Suprapubic skin (tissue), 4 donors: ENCODE measurements around the gene CROCC2. TPM values are rescaled to one million over a fixed set of nuclear protein-coding genes. Genes with fewer than 3 reads are reported as not detected.
A peak's percentile ranks its signal among the peaks of the same experiment; 100 is the strongest.

Source experiments
- DNase-seq, 2 donors: peaks; one replicate each; pipeline ENCODE4 v3.0.0-alpha.2; 2019; ENCODE audit warnings: low spot score in 2 of 2
- H3K27ac ChIP-seq: fragments of 200-600 bp; sonication (generic); one replicate; pipeline ENCODE4 v1.5.1; 2019
- H3K27me3 ChIP-seq: fragments of 200-600 bp; sonication (generic); one replicate; pipeline ENCODE4 v1.5.1; 2019
- H3K36me3 ChIP-seq: fragments of 200-600 bp; sonication (generic); one replicate; pipeline ENCODE4 v1.5.1; 2019
- H3K4me1 ChIP-seq: fragments of 200-600 bp; sonication (generic); one replicate; pipeline ENCODE4 v1.5.1; 2019
- H3K4me3 ChIP-seq: fragments of 200-600 bp; sonication (generic); one replicate; pipeline ENCODE4 v1.5.1; 2019; ENCODE audit warnings: mild to moderate bottlenecking
- H3K9me3 ChIP-seq: fragments of 200-600 bp; sonication (generic); one replicate; pipeline ENCODE4 v1.5.1; 2019
- EP300 ChIP-seq: sonication (generic); formaldehyde crosslinking; IDR thresholded peaks from one replicate; pipeline ENCODE4 v1.6.1; 2017; ENCODE audit warnings: antibody characterized with exemption
- POLR2A ChIP-seq, 2 donors: fragments of 450-650 bp; IDR thresholded peaks; one replicate each; pipeline ENCODE4 v1.6.1; 2017; ENCODE audit warnings: antibody characterized with exemption in 2 of 2, mild to moderate bottlenecking in 2 of 2, moderate library complexity in 2 of 2
- POLR2AphosphoS5 ChIP-seq, 3 donors: sonication (generic); formaldehyde crosslinking; IDR thresholded peaks; one replicate each; pipeline ENCODE4 v1.6.1; 2017; ENCODE audit warnings: antibody characterized with exemption in 3 of 3
- WGBS: methylation state at CpG from one replicate; pipeline ENCODE4 v1.1.5; 2018; 5-methylcytosine and 5-hydroxymethylcytosine counted together
- total RNA-seq, 4 donors: library from RNA; depleted of rRNA; stranded (reverse); fragments of >200 nt; gene quantifications; one replicate each; pipeline ENCODE4 v1.1.0, GENCODE V29; 2016
- TF ChIP-seq, protein P1 (sequence below), 2 donors: fragments of 200-600 bp in 1 of 2; fragments of 450-650 bp in 1 of 2; sonication (generic) in 1 of 2; IDR thresholded peaks; one replicate each; pipeline ENCODE4 v1.5.1; 2016 to 2019; ENCODE audit warnings: antibody characterized with exemption in 2 of 2, mild to moderate bottlenecking in 1 of 2, moderate library complexity in 1 of 2

The CROCC2 gene
- total RNA-seq, 4 donors from 2014 or later, result not detected

DNA sequence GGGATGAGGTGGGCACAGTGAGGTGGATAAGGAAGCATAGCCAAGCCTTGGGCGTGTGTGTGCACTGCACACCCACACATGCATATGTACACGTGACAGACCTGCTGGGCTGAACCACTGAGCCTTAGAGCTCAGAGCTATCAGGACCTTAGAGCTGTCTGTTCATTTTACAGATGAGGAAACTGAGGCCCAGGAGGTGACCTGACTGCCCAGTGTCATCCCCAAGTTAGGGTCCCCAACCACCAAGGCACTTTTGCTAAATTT is 84.1 kb downstream of the CROCC2 start:
- Histone ChIP-seq H3K9me3 (no peaks in the 10 kb centered on the region), H3K36me3 (no peaks in the 10 kb centered on the region), H3K27ac (no peak overlapping the region), H3K4me3 (no peak overlapping the region), H3K4me1 (peaks cover 56% of the 10 kb centered on the region), H3K27me3 (peaks cover 3% of the 10 kb centered on the region)
- DNase-seq, result no peak
- 75% methylated on average over 2 of the region's 2 CpGs for WGBS
- TF ChIP-seq POLR2A (IDR thresholded peaks at IDR 0.05), result no peak
- TF ChIP-seq EP300, result no peak
- TF ChIP-seq, protein P1, sequence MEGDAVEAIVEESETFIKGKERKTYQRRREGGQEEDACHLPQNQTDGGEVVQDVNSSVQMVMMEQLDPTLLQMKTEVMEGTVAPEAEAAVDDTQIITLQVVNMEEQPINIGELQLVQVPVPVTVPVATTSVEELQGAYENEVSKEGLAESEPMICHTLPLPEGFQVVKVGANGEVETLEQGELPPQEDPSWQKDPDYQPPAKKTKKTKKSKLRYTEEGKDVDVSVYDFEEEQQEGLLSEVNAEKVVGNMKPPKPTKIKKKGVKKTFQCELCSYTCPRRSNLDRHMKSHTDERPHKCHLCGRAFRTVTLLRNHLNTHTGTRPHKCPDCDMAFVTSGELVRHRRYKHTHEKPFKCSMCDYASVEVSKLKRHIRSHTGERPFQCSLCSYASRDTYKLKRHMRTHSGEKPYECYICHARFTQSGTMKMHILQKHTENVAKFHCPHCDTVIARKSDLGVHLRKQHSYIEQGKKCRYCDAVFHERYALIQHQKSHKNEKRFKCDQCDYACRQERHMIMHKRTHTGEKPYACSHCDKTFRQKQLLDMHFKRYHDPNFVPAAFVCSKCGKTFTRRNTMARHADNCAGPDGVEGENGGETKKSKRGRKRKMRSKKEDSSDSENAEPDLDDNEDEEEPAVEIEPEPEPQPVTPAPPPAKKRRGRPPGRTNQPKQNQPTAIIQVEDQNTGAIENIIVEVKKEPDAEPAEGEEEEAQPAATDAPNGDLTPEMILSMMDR (IDR thresholded peaks at IDR 0.05), result no peak
- no peak for TF ChIP-seq POLR2AphosphoS5 (IDR thresholded peaks at IDR 0.05)

DNA sequence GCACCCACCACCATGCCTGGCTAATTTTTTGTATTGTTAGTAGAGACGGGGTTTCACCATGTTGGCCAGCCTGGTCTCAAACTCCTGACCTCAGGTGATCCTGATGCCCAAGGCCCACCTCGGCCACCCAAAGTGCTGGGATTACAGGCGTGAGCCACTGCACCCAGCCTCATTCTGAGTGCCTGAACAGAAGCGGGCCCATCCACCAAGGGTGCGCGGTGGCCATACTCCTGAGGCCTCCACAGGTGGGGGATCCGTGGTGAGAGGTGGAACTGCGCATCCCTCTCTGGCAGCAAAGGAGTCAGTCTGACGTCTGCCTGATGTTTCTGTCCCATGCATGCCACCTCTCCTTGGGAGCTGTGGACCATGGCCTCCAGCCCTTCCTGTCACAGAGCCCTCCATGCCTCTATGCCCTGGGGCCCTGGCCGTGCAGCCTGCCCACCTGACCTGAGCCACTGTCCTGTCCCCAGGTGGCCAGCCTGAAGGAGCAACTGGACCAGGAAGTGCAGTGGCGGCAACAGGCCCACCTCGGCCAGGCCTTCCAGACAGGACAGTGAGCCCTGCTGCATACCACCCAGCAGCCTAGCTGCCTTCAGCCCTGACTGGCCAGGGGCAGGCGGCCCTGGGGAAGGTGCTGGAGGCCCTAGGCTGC is 84.7 kb downstream of the CROCC2 start:
- 90% methylated on average over 10 of the region's 13 CpGs for WGBS
- Histone ChIP-seq H3K9me3 (no peaks in the 10 kb centered on the region), H3K27ac (peak overlapping the region; percentile 74), H3K36me3 (no peaks in the 10 kb centered on the region), H3K27me3 (peaks cover 3% of the 10 kb centered on the region), H3K4me1 (peaks cover 61% of the 10 kb centered on the region), H3K4me3 (no peak overlapping the region)
- TF ChIP-seq, protein P1 (IDR thresholded peaks at IDR 0.05), result no peak
- no peak for TF ChIP-seq EP300
- TF ChIP-seq POLR2A (IDR thresholded peaks at IDR 0.05), result no peak
- TF ChIP-seq POLR2AphosphoS5 (IDR thresholded peaks at IDR 0.05), result no peak
- DNase-seq, result peak in 1 of 2 donors; percentile 65

DNA sequence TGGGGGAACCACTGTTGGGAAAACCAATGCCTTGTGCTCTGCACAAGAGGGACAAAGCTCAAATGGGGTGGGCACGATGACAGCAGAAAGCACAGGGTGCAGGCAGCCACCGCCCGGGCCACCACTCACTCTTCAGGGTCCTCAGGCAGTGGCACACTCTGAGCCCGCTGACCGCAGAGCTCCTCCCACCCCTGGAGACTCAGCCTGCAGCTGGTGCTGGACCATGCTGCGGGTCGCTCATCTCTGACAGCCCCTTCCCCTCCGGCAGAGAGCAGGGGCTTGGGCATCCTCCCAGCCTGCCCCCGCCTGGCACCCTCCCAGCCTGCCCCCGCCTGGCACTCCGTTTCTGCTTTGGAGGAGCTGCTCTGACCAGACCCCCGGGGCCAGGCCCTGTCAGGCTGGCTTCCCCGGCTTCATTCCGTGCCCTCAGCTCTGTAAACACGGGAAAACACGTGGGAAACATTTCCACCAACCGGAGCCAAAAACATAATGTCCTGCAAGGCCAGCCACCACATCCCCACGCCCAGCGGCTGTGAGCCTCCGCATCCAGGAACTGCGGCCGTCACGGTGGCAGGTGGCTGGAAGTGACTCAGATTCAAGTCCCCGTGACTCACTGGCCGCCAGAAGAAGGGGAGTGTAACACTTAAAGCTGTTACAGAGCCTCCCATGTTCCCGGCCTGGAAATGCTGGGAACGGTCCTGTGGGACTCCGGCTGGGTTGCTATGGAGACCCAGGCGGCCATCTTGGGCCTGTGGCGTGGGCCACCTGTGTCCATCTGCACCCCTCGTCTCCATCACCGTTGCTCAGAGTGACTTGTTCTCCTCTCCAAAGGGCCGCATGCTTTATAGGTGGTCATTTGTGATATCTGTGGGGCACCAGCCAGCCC is 85.5 kb downstream of the CROCC2 start:
- Histone ChIP-seq H3K27me3 (peaks cover 3% of the 10 kb centered on the region), H3K27ac (peak overlapping the region; percentile 74), H3K4me3 (no peak overlapping the region), H3K4me1 (peaks cover 62% of the 10 kb centered on the region), H3K36me3 (no peaks in the 10 kb centered on the region), H3K9me3 (no peaks in the 10 kb centered on the region)
- DNase-seq, result peak; percentile 96
- 61% methylated on average over 12 of the region's 33 CpGs for WGBS
- TF ChIP-seq EP300 (no peak), POLR2A (IDR thresholded peaks at IDR 0.05) (no peak), POLR2AphosphoS5 (IDR thresholded peaks at IDR 0.05) (peak; percentile 23 to 93 (median 92))
- TF ChIP-seq, protein P1 (IDR thresholded peaks at IDR 0.05), result no peak

DNA sequence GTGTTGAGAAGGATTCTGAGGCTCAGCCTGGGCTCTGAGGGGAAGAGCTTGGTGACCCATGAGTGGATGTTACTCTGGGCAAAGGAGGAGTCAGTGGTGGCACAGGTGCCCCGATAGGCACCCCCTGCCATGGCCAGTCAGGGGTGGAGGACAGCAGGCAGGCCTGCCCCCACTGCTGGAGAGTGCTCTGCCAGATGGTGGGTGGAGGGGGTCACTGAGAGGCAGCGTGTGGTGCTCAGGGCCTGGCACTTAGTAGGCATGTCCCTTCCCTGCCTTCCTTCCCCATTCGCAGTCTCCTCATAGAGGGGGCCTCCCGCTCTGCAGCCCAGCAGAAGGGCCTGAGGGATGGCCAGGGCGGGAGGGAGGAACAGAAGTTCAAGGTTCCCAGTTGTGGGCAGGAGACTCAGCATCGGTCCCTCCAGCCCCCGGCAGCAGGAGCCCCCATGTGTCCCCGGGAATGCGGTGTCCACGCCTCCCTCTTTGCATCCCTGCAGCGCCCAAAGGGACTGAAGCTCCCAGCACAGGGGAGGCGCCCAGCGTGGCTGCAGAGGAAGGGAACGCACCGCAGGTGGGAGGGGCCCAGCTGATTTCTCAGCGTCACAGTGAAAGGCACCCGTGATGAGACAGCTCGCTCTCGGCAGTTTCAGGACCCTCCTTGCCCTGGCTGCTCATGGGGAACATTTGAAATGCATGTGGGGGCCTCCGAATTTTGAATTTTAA is 86.6 kb downstream of the CROCC2 start:
- no peaks in the 10 kb centered on the region for H3K9me3 ChIP-seq
- 55% methylated on average over 7 of the region's 20 CpGs for WGBS
- peak; percentile 62 to 80 for DNase-seq
- no peak for TF ChIP-seq POLR2A (IDR thresholded peaks at IDR 0.05)
- TF ChIP-seq EP300, result no peak
- TF ChIP-seq, protein P1 (IDR thresholded peaks at IDR 0.05), result no peak
- no peak for TF ChIP-seq POLR2AphosphoS5 (IDR thresholded peaks at IDR 0.05)
- no peaks in the 10 kb centered on the region for H3K36me3 ChIP-seq
- H3K27me3 ChIP-seq, result peaks cover 5% of the 10 kb centered on the region
- H3K4me3 ChIP-seq, result no peak overlapping the region
- H3K27ac ChIP-seq, result peak overlapping the region; percentile 65
- peaks cover 62% of the 10 kb centered on the region for H3K4me1 ChIP-seq
